Activated CD4-positive, alpha-beta T cell treated with anti-CD3 and anti-CD28 coated beads, Interleukin-2, amount 50 U/mL, for 4 hours (primary cell): ENCODE results near the gene MRPL9.

ENCODE experiments used
- DNase-seq, 2 experiments: peaks; one replicate each; pipeline ENCODE4 v3.0.0-alpha.2; 2020

Gene MRPL9

DNA sequence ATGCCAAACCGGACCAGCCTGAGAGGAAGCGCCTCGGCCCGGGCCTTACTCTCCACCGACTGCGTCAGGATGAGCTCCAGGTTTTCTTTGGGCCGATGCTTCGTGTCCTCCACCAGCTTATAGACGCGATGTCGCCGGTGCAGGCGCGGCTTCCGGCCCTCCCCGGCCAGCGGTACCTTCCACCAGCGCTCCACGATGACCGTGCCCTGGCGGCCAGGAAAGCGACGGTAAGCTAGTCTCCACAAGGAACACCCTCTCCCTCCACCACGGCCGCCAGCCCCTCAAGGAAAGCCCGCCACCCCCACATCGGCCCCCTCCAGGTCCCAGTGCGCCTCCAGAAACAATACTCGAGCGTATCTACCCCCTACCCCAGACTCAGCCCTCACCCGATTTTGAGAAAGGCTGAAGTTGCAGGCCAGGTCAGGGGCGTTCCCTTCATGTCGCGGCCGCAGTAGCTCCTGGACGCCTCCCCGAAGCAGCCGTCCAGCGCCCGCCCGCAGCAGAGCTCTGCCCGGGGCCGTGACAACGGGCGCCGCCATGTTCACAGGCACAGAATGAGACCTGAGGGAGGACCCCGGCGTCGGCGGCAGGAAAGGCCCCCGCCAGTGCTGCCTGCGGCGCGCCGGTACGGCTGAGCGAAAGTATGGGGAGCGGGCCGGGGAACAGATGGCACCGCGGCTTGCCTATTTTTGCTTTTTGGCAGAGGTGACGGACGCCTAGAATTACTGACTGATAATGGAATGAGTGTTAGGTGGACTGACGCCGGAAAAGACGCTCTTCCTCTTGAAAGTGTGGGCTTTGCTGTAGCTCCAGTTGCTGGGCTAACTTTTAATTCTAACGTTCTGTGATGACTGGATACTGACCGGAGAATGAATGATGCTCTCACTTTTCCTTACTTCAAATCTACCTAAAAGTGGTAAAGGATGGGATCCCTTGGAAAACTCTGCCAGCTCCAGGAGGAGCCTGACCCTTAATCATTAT is at the start of gene MRPL9:
Gene MRPL9 (minus strand): TSS at position 556 of the 981 bp plus-strand sequence. CDS start 17 bp downstream, at position 539.
- peak; percentile 80 for DNase-seq

DNA sequence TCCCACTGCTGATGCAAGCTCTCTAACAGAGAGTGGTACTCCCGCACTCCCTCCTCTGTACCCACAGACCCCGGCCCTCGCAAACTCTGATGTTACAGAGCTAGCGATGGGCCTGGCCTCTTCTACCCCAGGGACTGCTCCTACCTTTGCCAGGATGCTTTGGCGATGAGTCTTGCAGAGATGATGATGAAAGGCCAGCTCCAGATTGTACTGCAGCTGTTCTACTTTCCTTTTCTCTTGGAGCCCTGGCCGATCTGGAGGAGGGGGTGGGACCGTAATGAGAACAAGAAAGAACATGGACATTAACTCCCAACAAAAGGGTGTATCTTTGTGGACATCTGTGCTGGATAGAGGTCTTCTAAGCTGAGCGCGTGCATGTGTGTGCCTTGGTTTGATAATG is 47.9 kb upstream of the MRPL9 start:
- DNase-seq, result no peak

DNA sequence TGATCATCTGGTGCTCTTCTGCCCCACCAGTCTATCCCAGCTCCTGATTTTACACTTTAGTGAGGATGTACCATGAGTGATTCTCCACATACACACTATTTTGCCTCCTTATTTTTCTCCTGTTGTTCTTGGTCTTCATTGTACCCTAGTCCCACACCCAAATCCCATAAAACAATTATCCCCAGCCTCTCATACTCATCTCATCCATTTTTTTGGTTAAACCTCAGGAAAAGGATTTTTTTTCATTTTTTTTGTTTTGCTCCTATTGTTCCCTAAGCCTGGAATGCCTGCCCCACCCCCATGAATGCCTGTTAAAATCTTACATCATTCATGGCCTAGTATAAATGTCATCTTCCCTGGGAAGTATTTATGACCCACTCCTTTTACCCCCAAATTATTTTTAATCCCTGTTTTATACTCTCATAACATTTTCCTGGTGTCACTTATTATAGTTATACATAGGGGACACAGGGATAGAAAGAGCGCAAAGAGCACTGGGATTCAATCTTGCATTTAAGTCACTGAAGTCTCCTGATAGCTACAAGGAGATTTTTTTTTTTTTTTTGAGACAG is 46.8 kb upstream of the MRPL9 start:
- DNase-seq, result no peak

DNA sequence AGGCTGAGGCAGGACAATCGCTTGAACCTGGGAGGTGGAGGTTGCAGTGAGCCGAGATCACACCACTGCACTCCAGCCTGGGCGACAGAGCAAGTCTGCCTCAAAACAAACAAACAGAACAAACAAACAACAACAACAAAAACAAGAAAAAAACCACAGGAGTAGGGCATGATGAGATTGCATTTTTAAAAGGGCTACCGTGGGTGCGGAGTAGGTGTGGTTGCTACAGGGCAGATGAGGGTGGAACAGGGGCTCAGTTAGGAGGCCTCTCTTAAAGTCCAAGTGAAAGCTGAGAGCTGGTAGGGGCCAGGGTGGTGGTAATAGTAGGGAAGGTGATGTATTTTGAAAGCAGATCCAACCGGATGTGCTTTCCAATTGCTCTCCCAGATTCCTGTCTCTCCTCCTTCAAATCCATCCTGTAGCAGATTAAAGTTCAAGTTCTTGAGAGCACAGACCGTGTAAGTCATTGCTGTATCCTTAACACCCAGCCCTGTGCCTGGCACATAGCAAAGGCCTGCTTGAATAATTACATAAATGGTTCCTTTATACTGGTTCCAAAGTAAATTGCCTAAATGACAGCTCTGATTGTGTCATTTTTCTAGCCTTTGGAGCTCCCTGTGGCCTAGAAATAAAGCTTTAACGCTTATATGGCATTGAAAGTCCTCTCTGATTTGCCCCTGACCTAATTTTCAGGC is 46.1 kb upstream of the MRPL9 start:
- DNase-seq, result no peak

DNA sequence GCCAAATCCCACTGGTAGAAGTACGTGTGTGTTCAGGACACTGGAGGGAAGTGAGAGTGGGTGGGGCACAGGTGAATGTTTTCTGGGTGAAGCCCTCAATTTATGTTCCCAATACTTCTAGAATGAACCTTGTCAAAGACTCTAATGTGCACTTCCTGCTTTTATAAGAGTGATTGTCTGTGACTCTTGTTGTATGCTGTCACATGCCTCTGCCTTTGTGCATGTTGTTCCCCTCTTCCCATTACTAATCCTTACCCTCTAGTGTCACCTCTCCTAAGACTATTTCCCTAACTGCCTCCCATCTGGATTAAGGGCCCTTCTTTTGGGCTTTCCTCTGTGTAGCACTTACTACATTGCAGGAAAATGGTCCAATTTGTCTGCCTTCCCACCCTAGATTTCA is 44.5 kb upstream of the MRPL9 start:
- DNase-seq, result no peak

DNA sequence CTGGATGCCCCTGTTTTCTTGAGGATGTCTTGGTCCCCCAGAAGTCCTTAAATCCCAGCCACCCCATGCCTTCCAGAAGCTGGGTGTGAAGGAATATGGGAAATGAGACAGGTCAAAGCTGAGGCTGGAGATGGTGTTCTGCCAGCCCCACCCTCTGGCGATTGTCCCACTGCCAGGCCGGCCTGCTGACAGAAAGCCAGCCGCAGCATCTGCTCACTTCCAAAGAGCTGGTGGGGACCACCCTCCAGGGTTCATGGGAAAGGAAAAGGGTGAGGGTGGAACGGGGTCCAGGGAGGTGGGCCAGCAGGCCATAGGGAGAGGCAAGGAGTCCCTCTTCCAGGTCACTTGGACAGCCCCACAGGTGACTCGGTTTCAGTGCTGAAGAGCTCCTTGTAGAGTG is 43.8 kb upstream of the MRPL9 start:
- no peak for DNase-seq

DNA sequence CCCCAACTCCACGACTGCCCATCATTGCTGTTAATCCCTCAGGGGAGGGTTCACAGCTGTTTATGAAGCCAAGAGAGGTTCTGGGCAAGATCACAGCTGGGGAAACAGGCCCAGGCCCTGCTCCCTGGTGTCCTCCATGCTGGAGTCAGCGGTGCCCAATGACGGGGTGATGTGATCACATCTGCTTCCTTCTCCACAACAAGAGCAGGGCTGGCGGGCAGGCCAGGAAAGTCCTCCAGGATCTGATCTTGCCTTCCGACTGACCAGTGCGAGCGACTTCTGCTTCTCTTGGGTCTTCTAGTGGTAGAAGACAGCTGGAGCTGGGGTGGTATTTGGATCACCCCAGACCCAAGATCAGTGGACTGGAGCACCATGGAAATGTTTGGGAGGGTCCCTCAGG is 42.9 kb upstream of the MRPL9 start:
- DNase-seq, result no peak

DNA sequence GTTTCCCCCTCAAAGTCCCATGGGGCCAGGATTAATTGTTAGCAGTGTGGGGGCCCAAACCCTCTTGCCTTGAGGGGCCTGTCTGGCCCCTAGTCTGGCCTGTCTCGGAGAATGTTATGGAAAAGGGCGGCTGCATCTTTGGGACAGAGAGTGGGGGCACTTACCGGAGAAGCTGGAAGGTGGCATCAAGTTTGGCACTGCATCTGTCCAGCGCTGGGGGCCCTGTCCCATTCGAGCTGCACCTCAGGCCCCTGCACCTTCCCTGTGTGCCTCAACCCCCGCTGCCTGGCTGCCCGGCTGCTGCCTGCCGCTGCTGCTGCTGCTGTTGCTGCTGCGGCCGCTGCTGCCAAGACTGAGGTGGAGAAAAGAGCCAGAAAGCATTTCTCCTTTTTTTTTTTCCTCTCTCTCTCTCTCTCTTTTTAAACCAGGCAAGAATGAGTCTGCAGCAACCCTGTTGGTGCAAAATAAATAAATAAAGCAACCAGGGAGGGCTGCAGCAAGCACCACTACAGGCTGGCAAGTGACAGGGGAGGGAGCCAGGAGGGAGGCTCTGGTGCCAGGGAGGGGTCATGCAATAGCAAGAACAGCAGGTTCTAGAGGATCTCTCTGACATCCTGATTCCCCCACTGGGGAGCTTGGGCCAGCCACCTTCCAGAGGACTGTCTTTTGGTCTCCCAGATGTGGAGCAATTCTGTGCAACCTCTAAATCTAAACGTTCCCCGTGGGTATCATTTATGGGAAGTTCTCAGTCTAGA is 41.9 kb upstream of the MRPL9 start, which contains the start of gene LINGO4:
Gene LINGO4 (minus strand): TSS at position 354 of the 755 bp plus-strand sequence. CDS start 2,715 bp downstream, outside the sequence.
- DNase-seq, result no peak

DNA sequence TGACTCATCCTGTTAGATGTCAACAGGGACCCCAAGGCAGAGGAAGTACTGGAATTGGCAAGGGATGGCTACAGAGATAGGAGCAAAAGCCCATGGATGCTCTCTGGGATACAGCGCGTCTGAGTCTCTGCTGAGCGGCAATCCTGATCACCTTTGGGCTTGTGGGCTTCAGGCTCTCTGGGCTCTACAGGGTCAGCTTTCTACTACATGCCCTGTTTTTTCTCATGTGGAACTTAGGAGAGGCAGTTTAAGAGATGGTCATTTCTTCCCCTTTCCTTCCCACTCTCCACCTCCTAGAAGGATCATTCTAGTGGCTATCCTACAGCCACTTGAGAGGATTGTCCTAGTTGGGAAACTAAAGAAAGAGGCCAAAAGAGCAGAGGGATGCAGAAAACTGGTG is 40.6 kb upstream of the MRPL9 start:
- DNase-seq, result no peak

DNA sequence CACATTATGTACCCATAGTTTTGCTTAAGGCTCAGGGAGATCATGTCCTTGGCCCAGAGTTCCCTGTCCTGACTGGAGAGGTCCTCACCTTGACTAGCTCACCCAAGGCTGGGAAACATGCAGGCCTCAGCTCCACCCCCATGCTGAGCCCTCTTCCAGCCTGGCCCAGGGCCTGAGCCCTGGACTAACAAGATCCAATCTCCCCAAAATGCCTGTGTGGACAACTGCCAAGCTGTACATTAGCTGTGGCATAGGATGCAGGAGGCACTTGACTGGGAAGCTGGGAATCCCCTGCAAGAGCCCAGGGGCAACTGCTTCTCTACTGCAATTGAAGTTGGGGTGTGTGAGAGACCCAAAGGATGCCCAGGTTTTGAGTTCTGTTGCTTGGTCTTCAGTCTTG is 39.9 kb upstream of the MRPL9 start:
- no peak for DNase-seq

DNA sequence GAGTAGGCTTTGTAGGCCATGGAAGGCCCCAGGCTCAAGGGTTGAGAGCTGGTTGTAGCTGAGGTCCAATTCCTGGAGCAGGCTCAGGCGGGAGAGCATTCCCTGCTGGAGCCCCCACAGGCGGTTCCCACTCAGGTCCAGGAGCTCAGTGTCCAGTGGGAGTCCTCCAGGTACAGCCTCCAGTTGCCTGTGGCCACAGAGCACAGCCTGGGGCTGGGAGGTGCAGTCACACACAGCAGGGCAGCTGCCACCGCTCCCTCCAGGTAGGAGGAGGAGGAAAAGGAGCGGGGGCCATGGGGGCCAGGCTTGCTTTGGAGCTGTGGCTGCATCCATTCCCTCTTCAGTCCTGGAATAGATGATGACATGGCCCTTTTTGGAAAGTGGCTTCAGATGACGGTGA is 39.1 kb upstream of the MRPL9 start:
- DNase-seq, result no peak

DNA sequence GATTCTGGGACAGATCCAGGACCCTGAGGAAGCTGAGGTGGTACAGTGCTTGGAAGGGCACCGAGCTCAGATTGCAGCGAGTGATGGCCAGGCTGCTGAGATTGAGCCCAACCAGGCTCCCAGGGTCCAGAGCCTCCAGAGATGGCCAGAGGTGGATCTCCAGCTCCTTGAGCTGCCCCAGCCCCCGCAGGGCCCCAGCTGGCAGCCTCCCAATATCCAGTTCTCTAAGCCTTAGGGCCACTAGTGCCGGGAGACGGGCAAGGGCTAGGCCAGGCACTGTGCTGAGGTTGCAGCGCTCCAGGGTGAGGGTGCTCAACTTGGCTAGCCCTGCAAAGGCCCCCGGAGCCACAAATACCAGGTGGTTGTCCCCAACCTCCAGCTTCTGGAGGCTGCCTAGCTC is 38.5 kb upstream of the MRPL9 start:
- no peak for DNase-seq

DNA sequence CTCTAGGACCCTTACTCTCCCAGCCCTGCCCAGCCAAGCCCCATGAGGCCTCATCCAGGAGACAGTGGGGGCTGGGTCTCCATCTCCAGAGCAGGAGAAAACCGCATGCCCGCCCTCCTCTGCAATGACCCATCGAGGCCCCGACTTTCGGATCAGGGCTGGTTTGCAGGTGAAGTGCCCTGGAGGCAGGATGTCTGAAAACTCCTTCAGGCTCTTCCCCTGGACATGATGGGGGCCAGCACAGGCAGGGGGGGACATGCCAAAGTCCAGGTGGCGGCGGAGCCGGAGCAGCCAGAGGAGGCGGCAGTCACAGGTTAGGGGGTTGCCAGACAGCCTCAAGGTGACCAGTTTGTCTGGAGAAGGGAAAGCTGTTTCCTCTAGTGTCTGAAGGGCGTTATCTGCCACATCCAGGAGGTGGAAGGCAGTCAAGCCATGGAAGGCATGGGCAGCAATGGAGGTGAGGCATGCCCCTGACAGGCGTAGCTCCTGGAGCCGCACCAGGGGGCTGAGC is 38.1 kb upstream of the MRPL9 start:
- no peak for DNase-seq

DNA sequence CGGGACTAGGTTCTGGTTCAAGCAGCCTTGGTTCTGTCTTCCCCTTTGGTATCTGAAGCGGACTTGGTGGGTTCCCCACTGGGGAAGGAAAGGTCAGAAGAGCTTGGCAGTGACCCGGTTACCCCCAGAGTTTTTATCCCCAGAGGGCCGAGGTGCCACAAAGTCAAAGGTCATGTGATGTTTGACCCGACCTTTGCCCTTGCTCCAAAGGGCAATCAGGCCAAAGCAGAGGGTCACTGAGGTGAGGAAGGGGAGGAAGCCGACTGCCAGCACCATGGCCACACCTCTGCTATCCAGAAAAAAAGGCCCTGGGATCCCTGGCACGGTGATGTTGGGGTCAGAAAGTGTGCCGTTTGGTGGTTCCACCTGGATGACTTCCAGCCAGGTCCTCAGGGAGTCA is 37.5 kb upstream of the MRPL9 start:
- no peak for DNase-seq

DNA sequence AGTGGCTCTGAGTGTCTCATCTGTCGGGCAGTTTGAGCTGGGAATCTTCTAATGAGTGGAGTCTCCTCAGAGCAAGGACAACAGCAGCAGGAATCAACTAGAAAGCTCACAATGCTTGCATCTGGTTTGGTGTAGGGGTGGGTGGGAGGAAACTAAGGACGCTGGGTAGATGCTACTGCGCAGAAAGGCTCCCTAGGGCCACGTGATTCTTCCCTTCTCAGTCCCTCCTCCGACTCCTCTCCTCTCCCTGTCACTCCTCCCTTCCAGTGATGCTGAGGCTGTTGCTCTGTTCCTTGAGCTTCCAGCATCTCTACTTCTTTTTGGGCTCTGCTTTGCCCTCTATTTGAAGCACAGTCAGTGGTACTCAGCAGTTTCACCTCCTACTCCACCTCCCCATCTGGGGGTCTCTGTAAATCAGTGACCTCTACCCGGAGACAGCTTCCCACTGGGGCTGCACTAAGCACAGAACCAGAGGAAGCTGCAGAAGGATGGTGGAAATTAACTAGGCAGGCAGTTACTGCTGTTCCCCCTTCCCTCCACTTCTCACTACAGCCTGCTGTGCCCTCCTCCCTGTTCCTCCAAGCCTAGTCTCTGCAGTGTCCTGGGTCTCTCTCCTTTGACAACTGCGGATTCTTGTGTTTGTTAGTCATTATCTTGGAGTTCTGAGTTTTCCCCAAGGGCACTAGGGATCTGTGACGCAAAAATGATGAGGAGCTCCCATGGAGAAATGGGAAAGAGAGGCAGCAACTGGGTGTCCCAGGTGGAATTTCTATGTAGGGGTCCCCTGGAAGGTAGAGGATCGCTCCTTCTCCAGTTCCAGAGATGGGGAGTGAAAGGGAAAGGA is 36.1 kb upstream of the MRPL9 start:
- DNase-seq, result no peak

DNA sequence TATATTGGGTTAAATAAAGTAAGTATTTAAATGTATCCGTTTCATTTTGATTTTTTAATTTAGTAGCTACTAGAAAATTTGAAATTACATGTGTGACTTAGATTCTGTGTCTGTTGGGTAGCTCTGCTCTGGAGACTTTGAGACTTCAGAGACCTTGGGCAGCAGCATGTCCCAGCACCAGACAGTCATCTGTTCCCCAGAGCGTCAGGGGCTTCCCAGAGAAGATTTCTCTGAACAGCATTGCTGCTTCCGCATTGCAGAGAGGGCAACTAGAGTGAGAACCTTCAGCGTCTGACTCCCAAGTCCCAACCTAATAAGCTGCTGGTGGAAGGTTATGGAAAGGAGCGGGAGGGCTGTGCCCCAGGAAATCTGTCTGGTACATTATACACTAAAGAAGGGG is 35.3 kb upstream of the MRPL9 start:
- no peak for DNase-seq

DNA sequence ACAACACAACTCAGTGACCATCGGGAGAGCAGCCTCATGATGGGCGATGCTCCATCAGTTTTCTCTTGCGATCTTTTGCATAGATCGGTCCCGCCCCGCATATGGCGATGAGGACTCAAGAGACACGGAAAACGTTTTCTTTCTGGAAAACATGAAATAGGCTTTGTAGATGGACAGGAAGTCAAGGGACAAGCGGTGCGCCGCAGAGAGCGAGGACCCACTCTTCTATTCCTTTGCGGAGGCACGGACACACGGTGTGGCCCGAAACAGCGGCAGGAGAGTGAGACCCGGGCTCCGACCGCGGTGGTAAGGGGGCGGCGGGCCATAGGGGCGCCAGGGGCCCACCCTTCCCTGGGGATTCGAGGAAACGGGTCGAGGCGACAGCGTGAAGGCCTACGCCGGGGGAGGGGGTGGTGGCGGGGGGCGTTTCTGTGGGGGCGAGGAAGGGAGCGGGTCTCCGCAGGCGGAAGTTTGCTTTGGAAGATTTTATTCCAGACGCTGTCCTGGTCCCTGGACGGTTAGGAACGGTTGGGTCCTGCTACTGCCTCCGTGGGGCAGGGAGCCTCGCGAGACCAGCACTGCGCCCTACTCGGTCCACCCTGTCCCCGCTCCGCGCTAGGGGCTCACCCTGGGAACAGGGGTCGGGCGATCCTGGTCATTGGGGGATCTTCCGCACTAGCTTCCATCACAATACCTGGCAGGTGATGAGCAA is 27.8 kb upstream of the MRPL9 start:
- no peak for DNase-seq

DNA sequence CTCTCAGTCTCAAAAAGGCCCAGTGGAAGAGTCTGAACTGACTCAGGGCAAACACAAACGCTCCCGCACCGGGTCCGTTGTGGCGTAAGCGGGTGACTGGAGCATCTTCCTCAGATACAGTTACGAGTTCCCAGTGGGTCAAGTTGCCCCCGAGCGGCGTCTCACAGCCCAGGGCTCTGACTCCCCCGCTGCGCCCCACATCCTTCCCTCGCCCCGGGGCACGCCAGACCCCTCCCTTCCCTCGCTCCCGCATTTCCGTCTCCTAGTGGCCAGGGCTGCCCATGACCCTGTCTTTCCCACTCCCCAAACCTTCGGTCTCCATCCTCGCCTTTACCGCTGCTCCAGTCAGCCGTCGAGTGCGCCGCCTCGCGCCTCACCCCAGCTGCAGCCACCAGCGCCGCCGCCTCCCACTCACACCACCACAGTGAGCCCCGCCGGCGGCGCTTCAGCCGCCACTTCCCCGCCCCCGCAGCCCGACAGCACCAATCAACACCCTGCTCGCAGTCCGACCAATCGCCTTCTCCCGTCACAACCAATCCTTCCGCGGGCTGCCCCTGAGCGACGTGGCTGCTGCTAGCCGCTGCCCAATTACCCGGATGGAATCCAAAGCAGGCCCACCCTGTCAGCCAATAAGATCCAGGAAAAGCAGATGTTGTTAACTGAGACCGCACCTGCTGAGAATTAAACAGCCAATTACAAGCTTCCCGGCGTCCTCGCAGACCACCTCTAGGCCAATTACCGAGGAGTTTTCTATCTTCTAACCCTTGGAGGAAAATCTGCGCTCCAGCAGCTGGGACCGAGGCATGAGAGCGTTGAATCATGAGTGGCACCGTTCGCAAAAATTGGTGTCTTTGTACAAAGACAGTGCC is 27.0 kb upstream of the MRPL9 start, which contains the start of gene TDRKH:
Gene TDRKH (minus strand): TSS at position 430 of the 869 bp plus-strand sequence. CDS start 7,478 bp downstream, outside the sequence.
- peak; percentile 98 to 99 for DNase-seq

DNA sequence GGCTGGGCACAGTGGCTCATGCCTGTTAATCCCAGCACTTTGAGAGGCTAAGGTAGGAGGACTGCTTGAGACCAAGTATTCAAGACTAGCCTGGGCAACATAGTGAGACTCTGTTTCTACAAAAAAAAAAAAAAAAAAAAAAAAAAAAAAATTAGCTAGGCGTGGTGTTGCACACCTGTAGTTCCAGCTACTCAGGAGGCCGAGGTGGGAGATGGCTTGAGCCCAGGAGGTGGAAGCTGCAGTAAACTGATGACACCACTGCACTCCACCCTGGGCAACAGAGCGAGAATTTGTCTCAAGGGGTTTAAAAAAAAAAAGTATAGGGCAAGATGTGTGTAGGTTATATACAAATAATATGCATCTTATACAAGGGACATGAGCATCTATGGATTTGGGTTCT is 24.4 kb upstream of the MRPL9 start:
- DNase-seq, result no peak

DNA sequence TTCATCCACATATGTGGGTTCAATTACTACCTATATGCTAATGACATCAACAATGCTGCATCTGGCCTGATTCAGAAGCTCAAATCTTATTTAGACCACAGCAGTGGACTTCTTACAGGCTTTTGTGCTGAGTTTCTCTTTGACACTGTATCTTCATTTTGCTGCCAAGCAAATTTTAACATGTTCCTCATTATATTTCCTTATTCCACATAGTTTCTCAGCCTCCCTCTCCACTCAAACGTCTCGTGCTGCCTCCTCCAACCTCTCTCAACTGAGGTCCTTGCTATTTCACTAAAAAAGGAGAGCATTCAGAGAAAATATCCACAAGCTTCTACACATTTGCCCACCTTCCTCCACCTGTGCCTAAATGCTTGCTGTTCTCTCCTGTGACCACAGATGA is 20.5 kb upstream of the MRPL9 start:
- DNase-seq, result no peak
